ENCODE data around the gene PUSL1. TPM values are rescaled to one million over a fixed set of nuclear protein-coding genes. Genes with fewer than 3 reads are reported as not detected.

The PUSL1 gene
- polyA plus RNA-seq, 5 donors: 4.6 to 12.3 (median 6.4) TPM

GRCh38 chr1:1336446-1336845, 28.0 kb downstream of the PUSL1 start:
- DNase-seq: no peak

- DNase-seq: no peak
Observed at GRCh38 chr1:1336931-1337792, 28.8 kb downstream of the PUSL1 start.

GRCh38 chr1:1337793-1338147, 29.4 kb downstream of the PUSL1 start:
- DNase-seq: no peak

GRCh38 chr1:1338278-1338677, 29.9 kb downstream of the PUSL1 start:
- no peak for DNase-seq

GRCh38 chr1:1340185-1340584, 31.8 kb downstream of the PUSL1 start:
- no peak for DNase-seq

- DNase-seq: no peak
Observed at GRCh38 chr1:1340791-1341548, 32.6 kb downstream of the PUSL1 start.

- no peak for DNase-seq
Observed at GRCh38 chr1:1341549-1342021, 33.2 kb downstream of the PUSL1 start.

GRCh38 chr1:1342061-1342562, 33.7 kb downstream of the PUSL1 start:
- DNase-seq: no peak

GRCh38 chr1:1342584-1343115, 34.3 kb downstream of the PUSL1 start:
- DNase-seq: no peak

- no peak for DNase-seq
Observed at GRCh38 chr1:1343811-1344421, 35.5 kb downstream of the PUSL1 start.

- DNase-seq: no peak
Observed at GRCh38 chr1:1344655-1345361, 36.4 kb downstream of the PUSL1 start.

- no peak for DNase-seq
Observed at GRCh38 chr1:1345384-1345783, 37.0 kb downstream of the PUSL1 start.

GRCh38 chr1:1345860-1346500, 37.6 kb downstream of the PUSL1 start:
- DNase-seq: no peak

- no peak for DNase-seq
Observed at GRCh38 chr1:1346501-1346890, 38.1 kb downstream of the PUSL1 start.

GRCh38 chr1:1347026-1347595, 38.7 kb downstream of the PUSL1 start:
- no peak for DNase-seq

- DNase-seq: no peak
Observed at GRCh38 chr1:1347663-1348419, 39.4 kb downstream of the PUSL1 start.

- no peak for DNase-seq
Observed at GRCh38 chr1:1348420-1349255, 40.2 kb downstream of the PUSL1 start.

- peak; percentile 69 to 70 for DNase-seq
Observed at GRCh38 chr1:1349256-1350012, 41.0 kb downstream of the PUSL1 start, which contains the start of gene DVL1. DVL1 (minus strand) TSS chr1:1349418; CDS start chr1:1349065, 353 bp downstream.

All from right lung (tissue), 5 donors.